ENCODE data around the gene RADIL.

The RADIL gene

GRCh38 chr7:4882169-4883032 lies 1.1 kb downstream of the RADIL start:
- H3K9me2 ChIP-seq (replicated peaks; ENCODE audit: control insufficient read depth, low read length), result no peaks in the 10 kb centered on the region
- H4K20me1 ChIP-seq (ENCODE audit: control insufficient read depth, insufficient read depth, low read depth, low read length), result no peaks in the 10 kb centered on the region
- H3K9me3 ChIP-seq (ENCODE audit: control insufficient read depth, insufficient read depth, low read length), result no peaks in the 10 kb centered on the region; the same call in 1 of the 2 replicates
- no peaks in the 10 kb centered on the region for H3K36me3 ChIP-seq (ENCODE audit: control insufficient read depth, low read length)
- no peak overlapping the region for H3K4me3 ChIP-seq (ENCODE audit: low read length)
- TF ChIP-seq CTCF (IDR thresholded peaks at IDR 0.05; ENCODE audit: low read depth, low read length, poor library complexity, severe bottlenecking), result no peak
- no peak for TF ChIP-seq EZH2phosphoT487 (IDR thresholded peaks at IDR 0.05; ENCODE audit: borderline replicate concordance, low read length)
- no peaks in the 10 kb centered on the region for H3F3A ChIP-seq (ENCODE audit: control insufficient read depth, insufficient read depth)
- no peaks in the 10 kb centered on the region for H3K4me1 ChIP-seq (ENCODE audit: control insufficient read depth, low read length)
- H3K27me3 ChIP-seq (ENCODE audit: control insufficient read depth, low read length), result peaks cover 13% of the 10 kb centered on the region
- H3K79me2 ChIP-seq (ENCODE audit: control insufficient read depth, low read length), result no peaks in the 10 kb centered on the region
- H3K4me2 ChIP-seq (ENCODE audit: low read length), result no peak overlapping the region; the same call in 1 of the 2 replicates
- no peak overlapping the region for H3K27ac ChIP-seq (ENCODE audit: low read depth, low read length)

DNA sequence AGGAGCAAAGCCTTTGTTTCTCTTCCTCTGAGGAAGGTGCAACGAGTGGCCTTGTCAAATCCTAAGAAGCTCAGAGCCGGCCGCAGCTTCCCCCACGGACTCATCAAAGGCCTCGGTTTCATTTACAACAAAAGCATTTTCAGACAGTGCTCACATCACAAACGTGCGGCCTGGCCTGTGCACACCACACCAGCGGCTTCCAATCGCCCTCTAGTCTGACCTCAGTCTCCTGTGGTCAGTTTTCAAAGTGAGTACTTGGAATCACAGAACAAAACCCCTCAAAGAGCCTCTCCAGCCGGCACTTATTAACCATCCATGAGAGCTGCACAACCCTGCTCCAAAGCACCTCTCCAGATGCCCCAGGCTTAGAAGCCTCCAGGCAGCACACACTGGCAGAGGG lies 3.3 kb downstream of the RADIL start:
- no peak overlapping the region for H3K4me2 ChIP-seq (ENCODE audit: low read length)
- H3K27me3 ChIP-seq (ENCODE audit: control insufficient read depth, low read length), result peaks cover 13% of the 10 kb centered on the region
- H3K4me3 ChIP-seq (ENCODE audit: low read length), result no peak overlapping the region
- no peak overlapping the region for H3K27ac ChIP-seq (ENCODE audit: low read depth, low read length)
- H3K79me2 ChIP-seq (ENCODE audit: control insufficient read depth, low read length), result no peaks in the 10 kb centered on the region
- no peaks in the 10 kb centered on the region for H3K36me3 ChIP-seq (ENCODE audit: control insufficient read depth, low read length)
- H3K9me3 ChIP-seq (ENCODE audit: control insufficient read depth, insufficient read depth, low read length), result no peaks in the 10 kb centered on the region; the same call in 1 of the 2 replicates
- no peaks in the 10 kb centered on the region for H3K9me2 ChIP-seq (replicated peaks; ENCODE audit: control insufficient read depth, low read length)
- no peaks in the 10 kb centered on the region for H3F3A ChIP-seq (ENCODE audit: control insufficient read depth, insufficient read depth)
- TF ChIP-seq EZH2phosphoT487 (IDR thresholded peaks at IDR 0.05; ENCODE audit: borderline replicate concordance, low read length) (no peak), CTCF (IDR thresholded peaks at IDR 0.05; ENCODE audit: low read depth, low read length, poor library complexity, severe bottlenecking) (no peak)
- no peaks in the 10 kb centered on the region for H4K20me1 ChIP-seq (ENCODE audit: control insufficient read depth, insufficient read depth, low read depth, low read length)
- no peaks in the 10 kb centered on the region for H3K4me1 ChIP-seq (ENCODE audit: control insufficient read depth, low read length)

GRCh38 chr7:4879396-4880081 lies 4.0 kb downstream of the RADIL start:
- Histone ChIP-seq H3K4me1 (ENCODE audit: control insufficient read depth, low read length) (no peaks in the 10 kb centered on the region), H3K36me3 (ENCODE audit: control insufficient read depth, low read length) (no peaks in the 10 kb centered on the region), H3K79me2 (ENCODE audit: control insufficient read depth, low read length) (no peaks in the 10 kb centered on the region), H3K27ac (ENCODE audit: low read depth, low read length) (no peak overlapping the region), H3K9me3 (ENCODE audit: control insufficient read depth, insufficient read depth, low read length) (no peaks in the 10 kb centered on the region; the same call in 1 of the 2 replicates), H3K4me3 (ENCODE audit: low read length) (no peak overlapping the region), H3K27me3 (ENCODE audit: control insufficient read depth, low read length) (peaks cover 13% of the 10 kb centered on the region), H3F3A (ENCODE audit: control insufficient read depth, insufficient read depth) (no peaks in the 10 kb centered on the region), H3K4me2 (ENCODE audit: low read length) (no peak overlapping the region), H4K20me1 (ENCODE audit: control insufficient read depth, insufficient read depth, low read depth, low read length) (no peaks in the 10 kb centered on the region), H3K9me2 (replicated peaks; ENCODE audit: control insufficient read depth, low read length) (no peaks in the 10 kb centered on the region)
- TF ChIP-seq EZH2phosphoT487 (IDR thresholded peaks at IDR 0.05; ENCODE audit: borderline replicate concordance, low read length) (no peak), CTCF (IDR thresholded peaks at IDR 0.05; ENCODE audit: low read depth, low read length, poor library complexity, severe bottlenecking) (no peak)
